Activated CD8-positive, alpha-beta T cell treated with anti-CD3 and anti-CD28 coated beads, Interleukin-2, amount 10 ng/mL, durations not matched to agents 7 days and 5 days (primary cell): ENCODE data around the gene FBXW8. TPM values are rescaled to one million over a fixed set of nuclear protein-coding genes. Genes with fewer than 3 reads are reported as not detected.

Experiments
- ATAC-seq: fragments of 150-1000 bp; cut with Tn5 transposase; one replicate; pipeline ENCODE4 v1.10.0; 2021; ENCODE audit warnings: moderate library complexity
- CTCF ChIA-PET: fragments of 350-600 bp; sonication (Branson Sonifier 250); formaldehyde crosslinking; loops from one replicate; lab custom pipeline; 2021; ENCODE audit warnings: antibody characterized with exemption; lab: Charles Lee
- POLR2A ChIA-PET: fragments of 350-600 bp; sonication (Branson Sonifier 250); formaldehyde crosslinking; loops from one replicate; lab custom pipeline; 2021; ENCODE audit warnings: antibody characterized with exemption; lab: Charles Lee
- DNase-seq: peaks from one replicate; pipeline ENCODE4 v3.0.0-alpha.2; 2020
- H3K27ac Mint-ChIP-seq: one replicate; pipeline ENCODE4 v1.8.0; 2021; ENCODE audit warnings: mild to moderate bottlenecking, mixed read lengths
- H3K27me3 Mint-ChIP-seq: one replicate; pipeline ENCODE4 v1.8.0; 2021; ENCODE audit warnings: low read depth, mixed read lengths
- H3K36me3 Mint-ChIP-seq: one replicate; pipeline ENCODE4 v1.8.0; 2021; ENCODE audit warnings: low read depth, mixed read lengths
- H3K4me1 Mint-ChIP-seq: one replicate; pipeline ENCODE4 v1.8.0; 2021; ENCODE audit warnings: low read depth, mixed read lengths
- H3K4me3 Mint-ChIP-seq: one replicate; pipeline ENCODE4 v1.8.0; 2021; ENCODE audit warnings: mild to moderate bottlenecking, mixed read lengths
- H3K9me3 Mint-ChIP-seq: one replicate; pipeline ENCODE4 v1.8.0; 2022; ENCODE audit warnings: mixed read lengths; ENCODE audit not compliant: insufficient read depth
- total RNA-seq, 2 experiments: library from RNA; stranded (reverse); gene quantifications; one replicate each; pipeline ENCODE4 v1.2.3, GENCODE V29; 2021

The FBXW8 gene
- total RNA-seq, 2 experiments from 2014 or later = 12.4 to 12.9 TPM

DNA sequence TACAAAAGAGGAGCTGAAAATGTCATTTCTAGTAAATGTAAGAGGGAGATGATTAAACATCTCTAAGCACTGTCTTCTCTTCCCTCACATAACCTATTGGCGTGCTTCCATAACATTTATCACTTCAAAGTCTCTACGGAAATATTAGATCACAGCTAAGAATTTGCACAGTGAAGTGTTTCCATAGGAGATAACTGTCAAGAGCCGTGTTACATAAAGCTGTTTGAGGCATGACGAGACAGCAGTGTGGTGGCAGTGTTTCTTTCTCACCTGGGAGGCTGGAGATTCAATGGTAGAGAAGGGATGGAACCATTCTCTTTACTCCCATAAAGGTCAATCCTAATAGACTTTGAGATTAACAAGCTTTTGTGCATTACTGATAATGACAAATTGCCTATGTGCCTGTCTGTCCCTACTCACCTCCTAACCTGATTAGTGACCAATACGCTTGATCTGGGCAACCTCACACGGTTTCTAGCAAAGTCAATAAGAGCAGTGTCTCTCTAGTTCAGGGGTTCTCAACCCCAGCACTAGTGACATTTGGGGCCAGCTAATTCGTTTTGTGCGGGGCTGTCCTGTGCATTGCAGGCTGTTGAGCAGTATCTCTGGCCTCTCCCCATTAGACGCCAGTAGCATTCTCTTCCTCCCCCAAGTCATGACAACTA, 35.3 kb downstream of the FBXW8 start:
- ChIA-PET POLR2A (no interaction called here), CTCF (no interaction called here)
- Mint-ChIP-seq H3K27ac (no peak overlapping the region), H3K27me3 (no peaks in the 10 kb centered on the region), H3K36me3 (peaks cover 50% of the 10 kb centered on the region), H3K4me1 (no peaks in the 10 kb centered on the region), H3K4me3 (no peak overlapping the region), H3K9me3 (peaks cover 11% of the 10 kb centered on the region)
- DNase-seq (no peak), ATAC-seq (no peak)

DNA sequence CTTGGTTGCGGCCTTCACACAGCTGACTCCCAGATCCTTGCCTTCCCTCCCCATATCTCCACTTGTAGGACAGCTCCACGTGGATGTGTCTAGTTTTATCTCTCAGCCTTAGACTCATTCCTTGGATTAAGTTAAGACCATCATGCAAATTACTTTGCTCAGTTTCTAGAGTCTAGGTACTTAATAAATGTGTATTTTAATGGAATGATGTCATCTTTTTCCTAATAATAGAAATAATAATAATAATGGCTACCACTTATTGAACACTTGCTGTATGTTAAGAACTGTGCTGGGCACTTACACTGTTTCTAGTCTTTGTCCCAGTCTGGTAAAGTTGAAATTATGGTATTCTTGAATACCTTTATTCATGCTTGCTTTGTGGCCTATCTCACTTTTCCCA, 37.5 kb downstream of the FBXW8 start:
- Mint-ChIP-seq H3K4me1 (no peaks in the 10 kb centered on the region), H3K9me3 (peaks cover 7% of the 10 kb centered on the region), H3K27ac (no peak overlapping the region), H3K4me3 (no peak overlapping the region), H3K36me3 (peaks cover 35% of the 10 kb centered on the region), H3K27me3 (no peaks in the 10 kb centered on the region)
- CTCF ChIA-PET = no interaction called here
- no peak for ATAC-seq
- POLR2A ChIA-PET = no interaction called here
- DNase-seq = no peak

DNA sequence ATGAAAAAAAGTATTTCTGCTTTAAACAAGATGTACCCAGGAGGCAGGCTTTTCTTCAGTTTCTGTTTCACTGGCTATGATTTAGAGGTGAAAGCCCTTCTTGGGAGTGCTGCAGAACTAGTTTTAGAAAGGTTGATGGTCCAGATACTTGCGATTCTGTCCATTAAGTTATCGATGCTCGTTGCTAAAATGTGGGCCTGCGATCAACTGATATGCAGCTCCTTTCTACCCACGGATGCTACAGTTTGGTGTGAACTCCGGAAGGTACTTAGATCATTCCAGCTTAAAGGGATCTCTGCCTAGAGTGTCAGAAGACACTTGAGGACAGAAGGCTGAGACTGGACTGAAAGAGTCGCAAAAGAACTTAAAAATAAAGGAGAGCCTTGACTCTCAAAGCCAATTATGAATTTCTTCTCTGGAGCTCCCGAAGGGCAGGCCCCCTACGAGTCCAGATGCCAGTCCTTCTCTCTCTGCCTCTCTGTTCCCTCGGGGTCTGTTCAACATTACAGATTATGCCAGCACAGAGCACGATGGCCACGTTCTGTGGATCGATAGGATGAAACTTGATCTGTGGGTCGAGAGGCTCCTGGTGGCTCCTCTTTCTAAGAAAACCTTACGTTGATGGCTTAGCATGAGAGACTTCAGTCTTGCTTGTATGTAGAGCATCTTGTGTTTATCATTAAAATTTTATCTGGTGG, 40.0 kb downstream of the FBXW8 start:
- ChIA-PET POLR2A (interaction anchor here (1.1 kb wide), 1 partner anchor 224 kb away, joined by 3 read pairs; no protein-coding TSS in a partner anchor), CTCF (no interaction called here)
- H3K27me3 Mint-ChIP-seq = no peaks in the 10 kb centered on the region
- H3K4me3 Mint-ChIP-seq = no peak overlapping the region
- no peaks in the 10 kb centered on the region for H3K4me1 Mint-ChIP-seq
- H3K9me3 Mint-ChIP-seq = no peaks in the 10 kb centered on the region
- ATAC-seq (no peak), DNase-seq (no peak)
- H3K27ac Mint-ChIP-seq = no peak overlapping the region
- H3K36me3 Mint-ChIP-seq = peaks cover 18% of the 10 kb centered on the region

DNA sequence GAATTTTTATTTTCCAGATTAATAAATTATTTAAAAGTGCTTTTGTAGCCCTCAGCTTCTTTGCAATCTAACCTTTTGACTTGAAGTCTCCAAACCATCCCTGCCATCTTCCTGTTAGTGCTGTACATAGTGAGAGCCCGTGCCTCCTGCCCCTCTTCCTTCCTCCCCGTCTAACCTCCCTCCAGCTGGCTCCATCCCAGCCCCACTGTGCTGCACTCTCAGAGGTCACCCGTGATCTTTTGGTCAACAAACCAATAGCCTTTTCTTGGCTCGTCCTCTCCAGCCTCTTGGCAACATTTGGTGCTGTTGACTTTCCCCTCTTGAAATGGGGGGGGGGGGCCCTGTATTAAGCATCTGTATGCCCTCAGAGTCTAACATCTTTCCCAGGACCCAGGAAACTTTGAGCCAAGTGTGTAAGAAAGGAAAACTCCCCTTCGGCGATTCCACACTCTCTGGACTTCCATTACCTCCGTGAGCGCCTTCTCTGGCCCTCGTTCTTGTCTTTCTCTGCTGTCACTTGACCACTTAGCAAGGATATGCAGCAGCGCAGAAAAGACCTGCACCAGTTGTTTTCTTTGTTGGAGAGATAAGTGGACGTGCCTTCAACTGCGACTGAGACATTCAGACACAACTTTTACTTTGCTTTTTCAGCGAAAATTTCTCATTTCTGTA, 44.1 kb downstream of the FBXW8 start:
- Mint-ChIP-seq H3K4me3 (no peak overlapping the region), H3K27me3 (no peaks in the 10 kb centered on the region), H3K27ac (no peak overlapping the region), H3K9me3 (no peaks in the 10 kb centered on the region), H3K36me3 (peaks cover 6% of the 10 kb centered on the region), H3K4me1 (peaks cover 10% of the 10 kb centered on the region)
- CTCF ChIA-PET = interaction anchor here (1.4 kb wide), 1 partner anchor 14 kb away, joined by 4 read pairs; no protein-coding TSS in a partner anchor
- ATAC-seq (no peak), DNase-seq (no peak)
- POLR2A ChIA-PET = no interaction called here

DNA sequence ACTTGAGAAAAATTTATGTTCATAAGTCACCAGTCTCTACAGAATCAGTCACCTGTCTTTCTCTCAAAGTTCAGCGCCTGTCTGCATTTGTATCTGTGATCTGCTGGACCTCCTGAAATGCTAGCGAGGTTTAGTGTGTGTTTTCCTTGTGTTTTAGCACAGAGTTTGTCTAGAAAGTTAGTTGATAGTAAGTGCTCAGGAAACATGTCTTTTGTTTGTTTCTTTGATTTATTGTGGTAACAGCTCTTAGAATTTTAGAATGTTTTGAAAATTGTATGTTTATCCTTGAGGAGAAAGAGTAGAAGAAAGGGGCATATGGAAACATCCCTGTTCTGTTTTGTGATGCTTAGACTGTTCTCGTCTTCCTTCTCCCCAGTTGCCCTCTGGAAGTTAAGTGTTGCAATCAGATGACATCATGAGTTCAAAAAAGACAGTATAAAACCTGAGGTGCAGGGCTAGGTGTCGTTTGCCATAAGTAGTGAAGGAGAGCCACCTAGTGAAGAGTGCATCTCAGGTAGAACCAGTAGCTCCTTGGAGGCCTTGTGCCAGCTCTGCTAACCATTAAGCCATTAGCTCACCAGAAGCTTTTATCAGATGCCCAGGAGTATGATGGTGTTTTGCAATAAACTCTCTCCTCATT, 44.8 kb downstream of the FBXW8 start:
- Mint-ChIP-seq H3K27me3 (no peaks in the 10 kb centered on the region), H3K4me1 (peaks cover 17% of the 10 kb centered on the region), H3K4me3 (no peak overlapping the region), H3K36me3 (peaks cover 4% of the 10 kb centered on the region), H3K9me3 (no peaks in the 10 kb centered on the region), H3K27ac (no peak overlapping the region)
- ChIA-PET POLR2A (no interaction called here), CTCF (interaction anchor here (1.0 to 1.4 kb wide), 3 partner anchors 14 to 232 kb away, joined by 3 to 4 read pairs (median 3); no protein-coding TSS in a partner anchor)
- ATAC-seq (peak; percentile 41), DNase-seq (peak; percentile 31)

DNA sequence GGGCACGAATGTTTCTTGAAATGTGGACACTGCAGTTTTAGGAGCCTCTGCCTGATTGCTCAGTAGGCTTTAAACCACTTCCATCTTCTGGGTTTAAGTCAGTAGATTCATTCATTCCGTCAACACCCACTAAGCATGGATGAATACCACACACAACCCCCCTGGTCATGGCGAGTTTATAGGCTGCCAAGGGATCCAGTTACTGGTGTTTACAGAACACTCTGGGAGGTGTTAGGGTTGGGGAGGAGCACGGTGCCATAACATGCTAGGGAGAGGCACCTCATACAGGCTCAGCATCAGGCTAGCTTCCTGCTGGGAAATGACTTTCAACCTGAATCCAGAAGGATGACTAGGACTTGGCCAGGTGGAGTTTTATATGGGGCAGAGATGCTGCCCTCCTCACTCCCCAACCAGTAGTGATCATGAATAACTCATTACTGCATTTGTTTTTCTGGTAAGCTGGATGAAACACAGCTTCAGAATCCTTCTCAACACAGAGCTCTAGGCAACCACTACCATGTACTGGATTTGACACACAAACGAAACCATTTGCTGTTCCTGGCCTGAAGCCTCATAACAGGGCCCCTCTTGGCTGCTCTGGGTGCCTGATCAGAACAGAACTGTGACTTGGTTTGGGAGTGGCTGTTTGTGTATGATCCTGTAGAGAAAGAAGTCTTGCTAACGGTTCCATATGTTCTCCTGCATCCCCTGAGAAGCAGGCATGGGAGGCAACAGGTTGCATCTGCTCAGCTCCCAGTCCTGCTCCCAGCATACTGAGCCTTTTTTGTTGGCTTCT, 47.9 kb downstream of the FBXW8 start:
- Mint-ChIP-seq H3K4me3 (no peak overlapping the region), H3K4me1 (peaks cover 41% of the 10 kb centered on the region), H3K9me3 (no peaks in the 10 kb centered on the region), H3K27me3 (no peaks in the 10 kb centered on the region), H3K36me3 (peaks cover 4% of the 10 kb centered on the region), H3K27ac (no peak overlapping the region)
- ChIA-PET POLR2A (no interaction called here), CTCF (no interaction called here)
- DNase-seq (no peak), ATAC-seq (no peak)

DNA sequence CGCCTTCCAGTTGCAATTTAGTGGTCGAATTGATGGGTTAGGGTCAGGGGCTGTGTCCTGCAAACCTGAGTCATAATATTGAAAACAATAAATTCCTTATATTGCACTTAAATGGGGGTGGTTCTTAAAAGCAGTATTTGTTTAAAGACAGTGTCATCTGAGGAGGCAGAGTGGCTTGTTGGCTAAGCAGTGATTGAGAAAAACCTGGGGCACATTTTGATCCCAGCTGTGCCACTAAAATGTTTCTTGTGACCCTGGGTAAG, 48.4 kb downstream of the FBXW8 start:
- POLR2A ChIA-PET = interaction anchor here (0.6 kb wide), 1 partner anchor 101 kb away, joined by 3 read pairs; no protein-coding TSS in a partner anchor
- Mint-ChIP-seq H3K9me3 (no peaks in the 10 kb centered on the region), H3K36me3 (peaks cover 4% of the 10 kb centered on the region), H3K4me3 (no peak overlapping the region), H3K4me1 (peaks cover 41% of the 10 kb centered on the region), H3K27ac (no peak overlapping the region), H3K27me3 (no peaks in the 10 kb centered on the region)
- no peak for DNase-seq
- CTCF ChIA-PET = interaction anchor here (0.8 to 1.8 kb wide), 3 partner anchors 23 to 237 kb away, joined by 4 to 6 read pairs (median 4); no protein-coding TSS in a partner anchor
- no peak for ATAC-seq

DNA sequence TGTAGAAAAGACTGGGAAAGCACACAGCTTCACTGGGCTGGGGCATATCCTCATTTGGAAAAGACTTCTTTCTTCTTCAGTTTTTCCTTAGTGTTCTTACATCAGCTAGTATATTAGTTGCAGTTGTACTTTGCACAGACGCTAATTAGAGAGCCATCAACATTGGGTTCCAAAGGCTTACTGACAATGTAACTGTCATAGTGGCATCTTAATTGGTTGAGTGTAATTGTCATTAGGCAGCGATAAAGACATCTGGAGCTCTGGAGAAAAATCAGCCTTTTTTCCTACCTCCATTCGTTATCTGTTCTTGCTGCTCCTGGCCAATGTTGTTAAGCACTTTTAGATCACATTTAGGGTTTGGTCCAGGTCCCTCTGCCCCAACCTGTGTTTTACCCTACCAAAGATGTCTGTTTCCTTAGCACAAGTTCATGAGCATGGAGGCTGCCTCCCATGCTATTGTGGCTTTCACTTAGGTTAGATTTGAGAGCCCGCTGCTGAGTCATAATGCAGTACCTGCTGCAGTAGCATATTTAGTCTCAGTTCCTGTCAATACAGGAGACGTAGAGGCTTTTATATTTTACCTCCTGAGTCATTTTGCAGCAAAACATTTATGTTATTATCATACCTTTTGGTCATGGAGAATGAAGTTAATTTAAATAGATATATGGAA, 49.2 kb downstream of the FBXW8 start:
- Mint-ChIP-seq H3K27ac (peak overlapping the region; percentile 45), H3K9me3 (no peaks in the 10 kb centered on the region), H3K4me1 (peaks cover 41% of the 10 kb centered on the region), H3K27me3 (no peaks in the 10 kb centered on the region), H3K4me3 (no peak overlapping the region), H3K36me3 (peaks cover 6% of the 10 kb centered on the region)
- peak; percentile 69 for DNase-seq
- CTCF ChIA-PET = interaction anchor here (0.8 to 1.8 kb wide), 3 partner anchors 23 to 238 kb away, joined by 4 to 6 read pairs (median 4); no protein-coding TSS in a partner anchor
- peak; percentile 88 for ATAC-seq
- POLR2A ChIA-PET = interaction anchor here (0.6 kb wide), 1 partner anchor 100 kb away, joined by 3 read pairs; no protein-coding TSS in a partner anchor

DNA sequence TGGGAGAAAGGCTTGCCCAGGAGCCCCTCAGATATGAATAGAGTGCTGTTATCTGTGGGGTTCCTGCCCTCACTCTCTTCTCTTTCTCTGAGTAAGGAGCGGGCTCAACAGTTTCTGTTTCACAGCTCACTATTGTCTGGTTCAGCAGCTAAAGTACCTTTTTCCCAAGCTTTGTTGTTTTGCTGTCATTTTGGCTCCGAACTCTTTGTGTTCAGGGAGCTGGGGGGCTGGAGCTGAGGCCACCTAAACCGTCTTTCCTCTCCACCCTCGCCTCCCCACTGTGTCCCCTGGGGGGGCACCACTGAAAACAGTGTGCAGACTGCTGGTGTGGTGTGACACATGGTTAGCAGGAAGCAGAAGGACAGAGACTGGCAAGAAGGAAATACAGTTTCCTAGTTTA, 51.4 kb downstream of the FBXW8 start:
- ATAC-seq (peak; percentile 43), DNase-seq (peak; percentile 24)
- Mint-ChIP-seq H3K4me3 (no peak overlapping the region), H3K9me3 (no peaks in the 10 kb centered on the region), H3K4me1 (peaks cover 41% of the 10 kb centered on the region), H3K36me3 (peaks cover 11% of the 10 kb centered on the region), H3K27ac (peak overlapping the region; percentile 47), H3K27me3 (no peaks in the 10 kb centered on the region)
- ChIA-PET POLR2A (interaction anchor here (1.3 kb wide), 1 partner anchor 46 kb away, joined by 3 read pairs; no protein-coding TSS in a partner anchor), CTCF (interaction anchor here (0.8 to 1.5 kb wide), 3 partner anchors 50 to 259 kb away, joined by 3 to 4 read pairs (median 3); no protein-coding TSS in a partner anchor)

DNA sequence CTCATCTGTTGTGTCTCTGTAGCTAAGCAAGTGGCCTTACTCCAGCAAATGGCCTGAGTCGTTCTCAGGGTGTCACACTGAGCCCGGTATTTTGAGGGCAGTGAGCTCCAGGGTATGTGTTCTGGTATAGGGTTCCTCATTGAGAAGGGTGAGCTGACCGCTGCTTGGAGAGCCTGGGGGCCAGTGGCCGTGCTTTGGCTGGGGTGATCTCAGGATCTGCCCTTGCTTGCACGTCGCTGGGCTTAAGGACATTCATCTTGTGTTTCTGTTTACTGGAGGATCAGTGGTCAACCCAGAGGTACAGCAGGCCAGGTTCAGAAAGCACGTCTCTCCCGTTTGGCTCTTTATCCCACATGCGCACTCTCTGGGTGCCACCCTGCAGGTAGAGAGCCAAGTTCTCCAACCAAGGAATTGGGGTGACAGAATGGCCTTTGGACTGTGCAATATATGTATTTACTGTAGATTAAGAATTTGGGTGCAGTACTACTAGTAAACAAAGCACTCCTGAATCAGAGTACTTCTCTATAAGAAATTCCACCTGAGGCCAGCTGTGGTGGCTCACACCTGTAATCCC, 52.1 kb downstream of the FBXW8 start:
- Mint-ChIP-seq H3K4me3 (no peak overlapping the region), H3K27ac (peak overlapping the region; percentile 47), H3K9me3 (no peaks in the 10 kb centered on the region), H3K27me3 (no peaks in the 10 kb centered on the region), H3K36me3 (peaks cover 11% of the 10 kb centered on the region), H3K4me1 (peaks cover 41% of the 10 kb centered on the region)
- DNase-seq = no peak
- ChIA-PET POLR2A (interaction anchor here (1.3 kb wide), 1 partner anchor 46 kb away, joined by 3 read pairs; no protein-coding TSS in a partner anchor), CTCF (interaction anchor here (0.8 to 1.5 kb wide), 3 partner anchors 51 to 259 kb away, joined by 3 to 4 read pairs (median 3); no protein-coding TSS in a partner anchor)
- no peak for ATAC-seq
